Omental fat pad (tissue), 4 donors: ENCODE results near the gene POLR1F. TPM values are rescaled to one million over a fixed set of nuclear protein-coding genes. Genes with fewer than 3 reads are reported as not detected.

Experiments
- ATAC-seq: fragments of 150-250 bp; one replicate; pipeline ENCODE4 v1.9.1; 2016; ENCODE audit warnings: mild to moderate bottlenecking, moderate library complexity; ENCODE audit not compliant: low FRiP score
- DNase-seq: peaks from one replicate; pipeline ENCODE4 v3.0.0-alpha.2; 2019; ENCODE audit warnings: low spot score
- CTCF ChIP-seq, 3 donors: fragments of 450-650 bp; IDR thresholded peaks; one replicate each; pipeline ENCODE4 v1.5.1; 2016 to 2017; ENCODE audit warnings: antibody characterized with exemption in 3 of 3, mild to moderate bottlenecking in 3 of 3, moderate library complexity in 2 of 3
- total RNA-seq, 4 donors: library from RNA; depleted of rRNA; stranded (reverse); fragments of >200 nt; gene quantifications; one replicate each; pipeline ENCODE4 v1.1.0, GENCODE V29; 2016

The POLR1F gene
- total RNA-seq, 4 donors from 2014 or later = 9.6 to 28.5 (median 11.9) TPM

GRCh38 chr7:19728716-19729115 lies 19.9 kb upstream of the POLR1F start:
- TF ChIP-seq CTCF (IDR thresholded peaks at IDR 0.05) = no peak
- ATAC-seq = no peak
- DNase-seq = no peak

GRCh38 chr7:19725770-19726169 lies 16.9 kb upstream of the POLR1F start:
- no peak for TF ChIP-seq CTCF (IDR thresholded peaks at IDR 0.05)
- no peak for DNase-seq

DNA sequence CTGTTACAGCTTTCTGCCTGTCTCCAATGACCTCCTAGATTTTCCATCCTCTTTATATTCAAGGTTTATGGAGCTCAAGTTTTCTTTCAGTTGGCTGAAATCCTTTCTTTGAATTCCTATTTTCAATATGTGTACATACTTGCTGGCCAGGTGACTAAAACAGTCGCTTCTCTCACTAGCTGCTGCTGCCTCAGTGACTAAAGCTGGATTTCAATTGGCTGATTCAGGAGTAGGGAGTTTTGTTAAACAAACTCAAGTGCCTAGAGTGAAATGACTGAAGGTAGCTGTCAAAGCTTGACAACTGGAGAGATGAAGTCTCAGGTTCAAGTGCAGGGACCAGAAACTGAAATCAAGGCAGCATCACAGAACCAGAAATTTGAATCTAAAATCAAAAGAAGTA lies 6.7 kb upstream of the POLR1F start:
- ATAC-seq = no peak
- no peak for DNase-seq
- TF ChIP-seq CTCF (IDR thresholded peaks at IDR 0.05) = no peak

More at GRCh38 chr7:19725770-19726169, 16.9 kb upstream of the POLR1F start:
- no peak for ATAC-seq

DNA sequence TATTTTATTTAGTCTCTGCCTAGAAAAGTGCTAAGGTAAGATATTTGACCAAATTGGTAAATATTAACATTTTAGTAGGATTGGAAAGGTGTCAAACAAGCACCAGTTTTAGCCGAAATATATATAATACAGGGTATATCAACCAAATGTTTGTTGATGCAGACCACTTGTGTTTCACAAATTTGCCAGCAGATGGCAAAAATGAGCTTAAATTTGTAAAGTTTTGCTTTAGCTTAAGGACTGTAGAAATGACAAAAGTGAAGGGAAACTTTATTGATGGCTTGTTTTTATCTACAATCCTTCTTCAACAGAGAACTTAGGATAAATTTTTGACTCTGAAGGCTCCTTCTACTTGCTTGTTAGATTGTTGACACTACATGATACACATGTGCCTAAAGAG lies 4.8 kb upstream of the POLR1F start:
- DNase-seq = no peak
- TF ChIP-seq CTCF (IDR thresholded peaks at IDR 0.05) = no peak

GRCh38 chr7:19709249-19709578 lies 377 bp upstream of the POLR1F start:
- ATAC-seq (no peak), DNase-seq (no peak)
- no peak for TF ChIP-seq CTCF (IDR thresholded peaks at IDR 0.05)

More for the DNA sequence above, 4.8 kb upstream of the POLR1F start:
- no peak for ATAC-seq

DNA sequence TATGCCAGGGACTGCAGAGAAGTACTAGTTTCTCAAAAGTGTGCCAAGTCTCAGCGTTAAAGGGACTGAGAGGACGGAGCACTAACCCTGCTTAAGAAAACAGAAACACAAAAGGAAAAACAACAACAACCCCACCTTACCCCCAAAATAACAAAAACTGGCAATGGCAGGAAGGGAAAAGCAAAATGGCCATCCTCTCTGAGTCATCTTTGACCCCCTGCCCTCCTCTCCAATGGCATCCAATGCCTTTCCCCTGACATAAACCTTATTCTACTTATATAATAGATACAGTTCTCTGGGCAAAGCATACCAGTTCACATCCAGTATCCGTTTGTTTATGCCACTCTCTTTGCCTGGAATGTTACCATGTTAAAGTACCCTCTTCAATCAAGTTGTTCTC lies 1.6 kb downstream of the POLR1F start:
- no peak for TF ChIP-seq CTCF (IDR thresholded peaks at IDR 0.05)
- DNase-seq (no peak), ATAC-seq (no peak)

GRCh38 chr7:19705663-19706062 lies 3.2 kb downstream of the POLR1F start:
- TF ChIP-seq CTCF (IDR thresholded peaks at IDR 0.05) = no peak
- DNase-seq (no peak), ATAC-seq (no peak)
